Measurements from ENCODE around the gene CWH43. TPM values are rescaled to one million over a fixed set of nuclear protein-coding genes. Genes with fewer than 3 reads are reported as not detected.

CWH43 gene
- total RNA-seq, 4 donors from 2014 or later, result not detected

DNA sequence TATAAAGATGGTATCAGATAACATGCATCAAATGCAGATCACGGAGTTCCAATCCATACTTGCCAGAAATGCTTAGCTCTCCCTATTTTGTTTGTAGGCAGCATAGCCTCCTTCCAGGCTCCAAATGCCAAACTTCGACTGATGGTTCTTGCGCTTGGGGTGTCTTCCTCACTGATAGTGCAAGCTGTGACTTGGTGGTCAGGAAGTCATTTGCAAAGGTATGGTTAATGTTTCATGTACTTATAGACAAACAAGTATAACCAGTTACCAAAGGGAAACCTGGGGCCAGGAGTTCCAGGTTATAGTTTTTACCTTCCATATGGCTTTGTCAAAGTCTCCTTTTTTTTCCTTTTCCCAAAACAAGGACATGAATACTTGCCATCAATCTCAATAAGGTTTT, 5.3 kb downstream of the CWH43 start:
- DNase-seq (ENCODE audit: low spot score) (no peak), ATAC-seq (ENCODE audit: low FRiP score) (no peak)
- TF ChIP-seq, protein P1, sequence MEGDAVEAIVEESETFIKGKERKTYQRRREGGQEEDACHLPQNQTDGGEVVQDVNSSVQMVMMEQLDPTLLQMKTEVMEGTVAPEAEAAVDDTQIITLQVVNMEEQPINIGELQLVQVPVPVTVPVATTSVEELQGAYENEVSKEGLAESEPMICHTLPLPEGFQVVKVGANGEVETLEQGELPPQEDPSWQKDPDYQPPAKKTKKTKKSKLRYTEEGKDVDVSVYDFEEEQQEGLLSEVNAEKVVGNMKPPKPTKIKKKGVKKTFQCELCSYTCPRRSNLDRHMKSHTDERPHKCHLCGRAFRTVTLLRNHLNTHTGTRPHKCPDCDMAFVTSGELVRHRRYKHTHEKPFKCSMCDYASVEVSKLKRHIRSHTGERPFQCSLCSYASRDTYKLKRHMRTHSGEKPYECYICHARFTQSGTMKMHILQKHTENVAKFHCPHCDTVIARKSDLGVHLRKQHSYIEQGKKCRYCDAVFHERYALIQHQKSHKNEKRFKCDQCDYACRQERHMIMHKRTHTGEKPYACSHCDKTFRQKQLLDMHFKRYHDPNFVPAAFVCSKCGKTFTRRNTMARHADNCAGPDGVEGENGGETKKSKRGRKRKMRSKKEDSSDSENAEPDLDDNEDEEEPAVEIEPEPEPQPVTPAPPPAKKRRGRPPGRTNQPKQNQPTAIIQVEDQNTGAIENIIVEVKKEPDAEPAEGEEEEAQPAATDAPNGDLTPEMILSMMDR (IDR thresholded peaks at IDR 0.05), result no peak

DNA sequence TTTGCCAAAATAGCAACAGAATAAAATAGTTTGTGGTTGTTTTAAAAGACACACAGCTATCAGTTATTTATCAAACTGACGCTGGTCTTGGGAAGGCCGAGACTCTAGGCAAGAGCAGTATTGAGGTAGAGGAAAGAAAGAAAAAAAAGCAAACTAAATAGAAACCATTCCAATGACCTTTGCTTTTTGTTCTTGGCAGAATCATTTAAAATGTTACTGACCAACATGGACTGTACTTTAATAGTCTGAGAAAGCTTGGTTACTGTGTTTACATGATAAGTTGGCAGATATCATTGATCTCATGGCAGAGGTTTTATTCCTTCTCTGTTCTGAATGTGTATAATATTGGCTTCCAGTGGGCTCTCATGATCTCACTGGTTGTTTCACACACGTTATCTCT, 11.9 kb downstream of the CWH43 start:
- DNase-seq (ENCODE audit: low spot score) (no peak), ATAC-seq (ENCODE audit: low FRiP score) (no peak)
- TF ChIP-seq, protein P1 (IDR thresholded peaks at IDR 0.05), result no peak

DNA sequence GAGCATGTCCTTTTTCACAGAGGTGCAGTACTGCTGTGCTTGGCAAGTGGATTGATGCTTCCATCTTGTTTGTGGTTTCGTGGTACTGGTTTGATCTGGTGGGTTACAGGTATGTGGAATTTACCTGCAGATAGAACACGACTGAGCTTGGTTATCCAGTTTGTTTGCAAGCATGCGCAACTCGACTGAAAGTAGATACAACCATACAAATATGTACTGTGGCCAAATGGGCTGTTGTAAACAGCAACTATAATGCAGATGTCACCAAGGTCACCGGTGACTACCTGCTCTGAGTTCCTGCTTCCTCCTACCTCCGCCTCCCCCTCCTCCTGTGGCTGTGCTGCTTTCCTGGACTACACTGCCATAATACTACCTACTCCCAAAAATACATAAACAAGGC, 12.4 kb downstream of the CWH43 start:
- DNase-seq (ENCODE audit: low spot score), result no peak
- TF ChIP-seq, protein P1 (IDR thresholded peaks at IDR 0.05), result no peak
- ATAC-seq (ENCODE audit: low FRiP score), result no peak

DNA sequence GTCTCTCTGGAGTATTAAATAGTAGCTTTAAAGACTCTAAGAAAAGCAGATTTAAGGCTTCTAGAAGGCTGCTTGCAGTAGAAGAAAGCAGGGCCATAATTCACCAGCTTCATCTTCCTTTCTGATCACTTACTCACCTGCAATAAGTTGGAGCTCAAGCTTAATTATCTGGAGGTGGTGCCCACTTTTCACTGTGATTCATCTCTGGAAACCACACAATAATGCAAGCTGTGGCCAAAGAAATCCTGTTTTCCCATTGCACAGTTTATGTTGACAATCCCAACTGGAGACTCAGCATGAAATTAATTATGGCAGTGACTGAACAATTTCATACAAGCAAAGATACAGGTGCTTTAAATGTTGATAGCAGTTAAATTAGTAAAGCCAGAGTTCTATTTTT, 14.7 kb downstream of the CWH43 start:
- no peak for DNase-seq (ENCODE audit: low spot score)
- TF ChIP-seq, protein P1 (IDR thresholded peaks at IDR 0.05), result no peak
- no peak for ATAC-seq (ENCODE audit: low FRiP score)

DNA sequence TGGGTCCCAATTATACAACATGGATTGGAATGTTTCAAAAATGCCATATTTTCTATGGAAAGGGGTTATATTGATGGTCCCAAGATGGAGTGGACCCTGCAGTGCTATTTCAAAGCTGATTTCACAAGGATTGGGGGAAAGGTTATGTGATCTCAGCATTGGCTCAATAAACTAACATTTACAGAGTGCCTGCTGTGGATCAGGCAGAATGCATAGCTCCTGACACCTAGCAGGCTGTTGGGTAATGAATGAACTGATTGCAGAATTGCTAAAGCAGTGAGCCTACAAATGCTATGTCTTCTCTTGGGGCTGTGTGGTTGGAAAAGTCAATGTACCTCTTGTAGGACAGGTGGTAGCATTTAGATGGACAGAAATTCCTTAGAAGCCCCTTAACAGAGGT, 16.9 kb downstream of the CWH43 start:
- ATAC-seq (ENCODE audit: low FRiP score) (no peak), DNase-seq (ENCODE audit: low spot score) (no peak)
- TF ChIP-seq, protein P1 (IDR thresholded peaks at IDR 0.05), result no peak

DNA sequence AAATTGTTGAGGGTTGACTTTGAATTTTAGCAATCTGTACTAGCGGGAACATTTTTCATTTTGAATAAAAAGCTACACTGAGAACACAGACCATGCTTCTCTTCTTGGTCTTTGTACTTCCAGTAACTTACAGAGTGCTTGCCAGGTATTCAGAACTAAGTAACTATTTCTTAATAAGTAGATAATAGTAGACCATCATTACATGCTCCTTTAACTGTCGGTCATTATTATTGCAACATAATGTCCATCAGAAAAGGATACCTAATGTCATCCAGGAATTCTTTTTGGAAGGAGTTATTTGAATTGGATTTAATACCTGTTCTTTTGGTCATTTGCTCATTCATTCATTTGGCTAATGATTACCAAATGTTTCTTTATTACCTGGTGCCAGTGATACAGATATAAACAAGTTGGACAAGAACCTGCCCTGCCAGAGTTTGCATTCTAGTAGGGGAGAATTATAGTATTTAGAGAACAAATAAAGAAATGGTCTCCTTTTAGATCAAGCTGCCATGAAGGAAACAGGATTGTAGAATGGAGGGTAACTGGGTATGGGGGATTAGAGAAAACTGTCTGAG, 32.7 kb downstream of the CWH43 start:
- DNase-seq (ENCODE audit: low spot score), result no peak
- ATAC-seq (ENCODE audit: low FRiP score), result no peak
- TF ChIP-seq, protein P1 (IDR thresholded peaks at IDR 0.05), result no peak

DNA sequence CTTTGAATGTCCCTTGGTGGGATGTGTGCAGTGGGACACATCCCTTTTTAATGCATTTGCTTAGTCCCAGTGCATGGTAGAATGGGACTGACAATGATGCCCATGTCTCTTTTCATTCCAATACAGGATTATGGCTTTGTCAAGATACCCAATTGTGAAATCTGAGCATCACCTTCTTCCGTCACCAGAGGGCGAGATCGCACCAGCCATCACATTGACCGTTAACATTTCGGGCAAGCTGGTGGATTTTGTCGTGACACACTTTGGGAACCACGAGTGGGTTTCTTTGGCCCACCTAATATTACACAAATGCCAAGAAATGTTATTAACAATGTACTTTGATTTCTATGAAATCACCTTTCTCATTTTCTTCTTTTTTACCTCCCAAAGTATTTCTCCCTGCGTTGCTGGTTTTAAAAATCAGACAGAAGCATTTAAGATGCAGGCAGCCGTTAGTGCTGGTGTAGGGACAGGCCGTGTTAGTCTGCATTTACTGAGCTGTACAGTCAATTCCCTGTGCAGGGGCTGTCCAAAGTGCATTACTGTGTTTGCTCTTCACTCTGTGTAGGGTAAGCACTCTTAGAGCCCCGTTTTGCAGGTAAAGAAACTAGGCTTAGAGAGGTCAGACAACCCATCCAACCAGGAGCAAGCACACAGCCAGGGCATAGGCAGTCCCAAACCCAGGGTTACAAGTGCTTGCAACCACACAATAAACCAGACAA, 46.5 kb downstream of the CWH43 start:
- TF ChIP-seq, protein P1 (IDR thresholded peaks at IDR 0.05), result no peak
- ATAC-seq (ENCODE audit: low FRiP score) (no peak), DNase-seq (ENCODE audit: low spot score) (no peak)

Data from omental fat pad (tissue), 4 donors.